Endothelial cell (in vitro differentiated cells): ENCODE data around the gene CLDN11. TPM values are rescaled to one million over a fixed set of nuclear protein-coding genes. Genes with fewer than 3 reads are reported as not detected.

ENCODE experiments used
- DNase-seq: peaks from one replicate; pipeline ENCODE4 v3.0.0; 2021; ENCODE audit warnings: low spot score
- H3K27ac Mint-ChIP-seq: one replicate; pipeline ENCODE4 v1.8.0; 2021; ENCODE audit warnings: mixed read lengths, inconsistent platforms; ENCODE audit not compliant: unreplicated experiment
- H3K27me3 Mint-ChIP-seq: one replicate; pipeline ENCODE4 v1.8.0; 2021; ENCODE audit warnings: mild to moderate bottlenecking, moderate library complexity, mixed read lengths, inconsistent platforms; ENCODE audit not compliant: unreplicated experiment
- H3K36me3 Mint-ChIP-seq: one replicate; pipeline ENCODE4 v1.8.0; 2021; ENCODE audit warnings: mild to moderate bottlenecking, low read depth, mixed read lengths, inconsistent platforms; ENCODE audit not compliant: unreplicated experiment
- H3K4me1 Mint-ChIP-seq: one replicate; pipeline ENCODE4 v1.8.0; 2021; ENCODE audit warnings: mild to moderate bottlenecking, mixed read lengths, inconsistent platforms; ENCODE audit not compliant: unreplicated experiment
- H3K4me3 Mint-ChIP-seq: one replicate; pipeline ENCODE4 v1.8.0; 2021; ENCODE audit warnings: mild to moderate bottlenecking, mixed read lengths, inconsistent platforms; ENCODE audit not compliant: unreplicated experiment
- H3K9me3 Mint-ChIP-seq: one replicate; pipeline ENCODE4 v1.8.0; 2021; ENCODE audit warnings: mixed read lengths, inconsistent platforms; ENCODE audit not compliant: unreplicated experiment
- microRNA-seq: library from miRNA; unstranded; fragments of <30 nt; microRNA quantifications from one replicate; pipeline ENCODE4, GENCODE V29; 2020; ENCODE audit not compliant: unreplicated experiment
- total RNA-seq: library from RNA; stranded (reverse); fragmentation: NEBNext Ultra II Directional; extraction: Animal tissue kit (Norgen Biotek cat#: 25700); gene quantifications from one replicate; pipeline ENCODE4 v1.2.1, GENCODE V29; 2021; ENCODE audit not compliant: unreplicated experiment
- TF ChIP-seq, protein P1 (sequence below): fragments of 200-600 bp; sonication (generic); IDR thresholded peaks from one replicate; pipeline ENCODE4 v1.5.0; 2021; ENCODE audit warnings: antibody characterized with exemption; ENCODE audit not compliant: unreplicated experiment

Gene CLDN11
- total RNA-seq, 1 donor from 2014 or later = 1.8 TPM

DNA sequence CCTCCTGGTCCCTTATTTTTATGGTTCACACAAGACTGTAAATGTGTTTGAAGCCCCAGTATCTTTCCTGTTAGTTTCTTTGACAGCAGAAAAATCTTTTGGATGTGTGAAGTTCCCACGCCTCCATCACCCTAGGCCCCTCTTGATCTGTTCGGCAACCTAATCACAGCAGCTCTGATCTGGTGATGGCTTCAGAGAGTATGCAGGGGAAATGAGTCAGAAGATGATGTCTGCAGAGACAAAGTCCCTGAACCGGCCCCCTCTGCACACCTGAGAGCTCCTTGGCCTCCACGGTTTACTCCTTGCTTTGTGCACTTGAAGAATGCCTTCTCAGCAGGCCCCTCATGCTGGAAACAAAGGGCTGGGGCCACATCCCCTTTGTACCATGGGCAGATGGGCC, 63.5 kb downstream of the CLDN11 start:
- Mint-ChIP-seq H3K27ac (no peak overlapping the region), H3K4me1 (peaks cover 2% of the 10 kb centered on the region), H3K9me3 (no peaks in the 10 kb centered on the region), H3K4me3 (no peak overlapping the region), H3K36me3 (peaks cover 11% of the 10 kb centered on the region), H3K27me3 (peaks cover 11% of the 10 kb centered on the region)
- TF ChIP-seq, protein P1, sequence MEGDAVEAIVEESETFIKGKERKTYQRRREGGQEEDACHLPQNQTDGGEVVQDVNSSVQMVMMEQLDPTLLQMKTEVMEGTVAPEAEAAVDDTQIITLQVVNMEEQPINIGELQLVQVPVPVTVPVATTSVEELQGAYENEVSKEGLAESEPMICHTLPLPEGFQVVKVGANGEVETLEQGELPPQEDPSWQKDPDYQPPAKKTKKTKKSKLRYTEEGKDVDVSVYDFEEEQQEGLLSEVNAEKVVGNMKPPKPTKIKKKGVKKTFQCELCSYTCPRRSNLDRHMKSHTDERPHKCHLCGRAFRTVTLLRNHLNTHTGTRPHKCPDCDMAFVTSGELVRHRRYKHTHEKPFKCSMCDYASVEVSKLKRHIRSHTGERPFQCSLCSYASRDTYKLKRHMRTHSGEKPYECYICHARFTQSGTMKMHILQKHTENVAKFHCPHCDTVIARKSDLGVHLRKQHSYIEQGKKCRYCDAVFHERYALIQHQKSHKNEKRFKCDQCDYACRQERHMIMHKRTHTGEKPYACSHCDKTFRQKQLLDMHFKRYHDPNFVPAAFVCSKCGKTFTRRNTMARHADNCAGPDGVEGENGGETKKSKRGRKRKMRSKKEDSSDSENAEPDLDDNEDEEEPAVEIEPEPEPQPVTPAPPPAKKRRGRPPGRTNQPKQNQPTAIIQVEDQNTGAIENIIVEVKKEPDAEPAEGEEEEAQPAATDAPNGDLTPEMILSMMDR = no peak
- DNase-seq = no peak

DNA sequence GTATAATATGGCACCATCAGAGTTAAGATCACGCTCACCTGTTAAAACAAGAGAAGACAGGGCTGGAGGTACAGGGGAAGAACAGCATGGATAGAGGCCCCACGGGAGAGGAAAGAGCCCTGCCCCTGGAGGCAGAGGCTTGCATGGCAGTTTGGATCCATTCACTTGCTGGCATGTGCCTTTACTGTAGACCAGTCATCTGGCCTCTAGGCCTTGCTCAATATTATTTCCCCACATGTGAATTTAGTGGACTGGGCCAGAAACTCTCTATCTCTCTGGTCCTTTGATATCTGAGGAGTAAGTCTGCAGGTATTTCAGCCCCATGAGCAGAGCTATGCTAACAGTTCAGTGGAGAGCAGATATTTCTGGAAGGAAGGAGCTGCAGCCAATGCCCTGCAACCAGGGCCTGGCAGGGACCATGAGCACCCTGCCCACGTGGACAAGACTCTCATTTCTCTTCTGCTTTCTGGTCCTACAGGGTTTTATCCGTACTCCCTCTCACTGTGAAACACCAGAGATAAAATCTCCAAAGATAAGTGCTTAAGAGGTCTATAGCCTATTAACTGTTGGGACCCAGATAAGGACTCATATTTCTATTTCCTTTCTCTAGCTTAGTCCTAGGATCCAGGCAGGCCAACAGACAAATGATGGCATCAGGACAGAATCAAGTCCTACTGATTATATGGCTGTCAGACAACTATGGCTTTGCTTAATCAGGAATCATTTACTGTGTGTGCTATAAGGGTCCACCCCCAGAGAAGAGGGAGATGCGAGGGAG, 65.0 kb downstream of the CLDN11 start:
- Mint-ChIP-seq H3K4me3 (no peak overlapping the region), H3K36me3 (peaks cover 11% of the 10 kb centered on the region), H3K27me3 (peaks cover 10% of the 10 kb centered on the region), H3K9me3 (no peaks in the 10 kb centered on the region), H3K4me1 (peaks cover 2% of the 10 kb centered on the region), H3K27ac (no peak overlapping the region)
- TF ChIP-seq, protein P1 = peak; percentile 15
- no peak for DNase-seq

Small RNA genes lying within 50 kb of the gene (microRNA-seq; reads per million reads assigned to microRNA genes)
- gene MIR6828 = not detected

Other genes with a start within 250 kb of the CLDN11 start
- gene PHC3, start 237.1 kb upstream of the CLDN11 start, total RNA-seq = 32.4 TPM
- gene PRKCI, start 196.4 kb upstream of the CLDN11 start, total RNA-seq = 39.7 TPM
- 89.0 TPM for gene SKIL, start 61.2 kb upstream of the CLDN11 start, total RNA-seq
- gene SLC7A14, start 167.2 kb downstream of the CLDN11 start, total RNA-seq = 2.5 TPM